ENCODE data around the gene ARL17B.
"Not testable (repeated sequence)": the region's sequence is repeated elsewhere in the genome, so short reads cannot be mapped to it uniquely, and the experiment has no call there.

Gene ARL17B

GRCh38 chr17:46361755-46362154 is at the start of gene ARL17B:
Gene ARL17B, minus strand, starts transcription at chr17:46361766. Its CDS starts 3,369 bp downstream, at chr17:46358397.
- not testable (repeated sequence) for DNase-seq

DNA sequence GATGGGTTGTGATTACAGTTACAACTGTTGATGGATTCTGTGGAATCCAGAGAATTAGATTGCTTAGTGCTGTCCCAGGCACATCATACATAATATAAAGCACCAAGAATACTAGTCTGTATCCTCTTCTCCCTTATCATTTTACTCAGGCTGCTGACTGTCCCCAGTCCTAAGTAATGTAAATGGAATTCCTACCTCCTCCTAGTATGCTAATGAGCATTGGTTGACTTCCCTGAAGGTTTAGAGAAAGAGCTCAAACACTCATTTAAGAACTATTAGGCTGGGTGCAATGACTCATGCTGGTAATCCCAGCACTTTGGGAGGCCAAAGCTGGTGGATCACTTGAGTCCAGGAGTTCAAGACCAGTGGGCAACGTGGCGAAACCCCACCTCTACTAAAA is 48.3 kb upstream of the ARL17B start:
- not testable (repeated sequence) for DNase-seq

GRCh38 chr17:46407155-46407554 is 45.6 kb upstream of the ARL17B start:
- DNase-seq = not testable (repeated sequence)

DNA sequence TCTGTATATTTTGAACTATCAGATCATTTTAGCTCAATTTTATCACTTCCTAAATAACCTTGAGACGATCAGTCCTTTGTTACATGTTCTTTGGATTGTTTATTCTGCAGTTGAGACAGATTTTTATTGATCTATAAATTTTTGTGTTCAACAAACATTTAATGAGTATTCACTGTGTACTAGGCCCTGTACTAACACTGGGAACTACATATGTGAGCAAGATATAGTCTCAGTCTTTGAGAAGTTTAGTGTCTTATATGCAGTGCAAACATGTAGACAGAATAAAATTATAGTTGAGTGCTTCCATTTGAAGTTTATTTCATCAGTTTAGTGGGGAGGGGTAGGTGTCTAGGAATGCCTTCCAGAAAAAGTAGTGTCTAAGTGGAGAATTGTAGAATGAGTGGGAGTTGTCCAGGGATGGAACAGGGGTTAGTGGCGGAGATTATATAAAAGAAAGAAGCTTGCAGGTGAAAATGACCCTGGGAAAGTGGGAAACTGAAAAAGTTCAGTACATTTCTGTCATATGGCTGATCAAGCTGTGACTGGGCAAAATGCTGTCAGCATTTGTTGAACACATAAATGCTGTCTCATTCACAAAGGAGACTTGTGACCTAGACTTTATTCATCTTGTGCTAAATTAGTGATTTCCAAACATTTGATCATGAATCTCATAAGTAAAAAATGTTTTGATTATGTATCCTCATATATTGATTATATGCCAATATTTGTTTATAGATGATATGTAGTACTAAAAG is 39.6 kb upstream of the ARL17B start:
- not testable (repeated sequence) for DNase-seq

DNA sequence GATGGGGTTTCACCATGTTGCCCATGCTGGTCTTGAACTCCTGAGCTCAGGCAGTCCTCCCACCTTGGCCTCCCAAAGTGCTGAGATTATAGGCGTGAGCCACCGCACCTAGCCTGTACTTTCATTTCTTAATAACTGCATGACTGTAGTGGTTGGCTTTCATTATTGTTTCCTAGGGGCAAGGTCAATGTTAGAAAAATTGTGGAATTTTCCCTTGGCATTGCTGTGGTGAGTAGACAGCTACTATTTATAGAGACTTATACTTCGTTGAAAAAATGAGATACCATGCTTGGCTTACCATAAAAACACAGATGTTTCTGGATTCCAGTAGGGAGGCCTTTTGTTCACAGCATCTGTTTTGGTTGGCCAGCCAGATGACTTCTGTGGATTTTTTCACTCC is 39.0 kb upstream of the ARL17B start:
- DNase-seq = not testable (repeated sequence)

- not testable (repeated sequence) for DNase-seq
Measured at GRCh38 chr17:46399993-46400392, 38.4 kb upstream of the ARL17B start.

- not testable (repeated sequence) for DNase-seq
Measured at GRCh38 chr17:46396292-46396691, 34.7 kb upstream of the ARL17B start.

DNA sequence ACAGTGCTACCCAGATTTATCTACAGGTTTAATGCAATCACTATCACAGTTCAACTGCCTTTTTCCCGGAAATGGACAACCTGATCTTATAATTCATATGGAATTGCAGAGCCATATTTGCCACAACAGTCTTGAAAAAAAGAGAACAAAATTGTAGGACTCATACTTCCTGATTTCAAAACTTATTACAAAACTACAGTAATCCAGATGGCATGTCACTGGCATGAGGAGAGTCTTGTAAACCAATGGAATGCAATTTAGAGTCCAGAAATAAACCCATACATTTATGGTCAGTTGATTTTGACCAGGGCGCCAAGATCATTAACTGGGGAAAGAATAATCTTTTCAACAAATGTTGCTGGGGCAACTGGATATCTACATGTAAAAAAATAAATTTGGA is 32.1 kb upstream of the ARL17B start:
- not testable (repeated sequence) for DNase-seq

- DNase-seq = not testable (repeated sequence)
Measured at GRCh38 chr17:46385491-46385890, 23.9 kb upstream of the ARL17B start.

- not testable (repeated sequence) for DNase-seq
Measured at GRCh38 chr17:46383118-46383517, 21.6 kb upstream of the ARL17B start.

GRCh38 chr17:46373418-46373817 is 11.9 kb upstream of the ARL17B start:
- not testable (repeated sequence) for DNase-seq

DNA sequence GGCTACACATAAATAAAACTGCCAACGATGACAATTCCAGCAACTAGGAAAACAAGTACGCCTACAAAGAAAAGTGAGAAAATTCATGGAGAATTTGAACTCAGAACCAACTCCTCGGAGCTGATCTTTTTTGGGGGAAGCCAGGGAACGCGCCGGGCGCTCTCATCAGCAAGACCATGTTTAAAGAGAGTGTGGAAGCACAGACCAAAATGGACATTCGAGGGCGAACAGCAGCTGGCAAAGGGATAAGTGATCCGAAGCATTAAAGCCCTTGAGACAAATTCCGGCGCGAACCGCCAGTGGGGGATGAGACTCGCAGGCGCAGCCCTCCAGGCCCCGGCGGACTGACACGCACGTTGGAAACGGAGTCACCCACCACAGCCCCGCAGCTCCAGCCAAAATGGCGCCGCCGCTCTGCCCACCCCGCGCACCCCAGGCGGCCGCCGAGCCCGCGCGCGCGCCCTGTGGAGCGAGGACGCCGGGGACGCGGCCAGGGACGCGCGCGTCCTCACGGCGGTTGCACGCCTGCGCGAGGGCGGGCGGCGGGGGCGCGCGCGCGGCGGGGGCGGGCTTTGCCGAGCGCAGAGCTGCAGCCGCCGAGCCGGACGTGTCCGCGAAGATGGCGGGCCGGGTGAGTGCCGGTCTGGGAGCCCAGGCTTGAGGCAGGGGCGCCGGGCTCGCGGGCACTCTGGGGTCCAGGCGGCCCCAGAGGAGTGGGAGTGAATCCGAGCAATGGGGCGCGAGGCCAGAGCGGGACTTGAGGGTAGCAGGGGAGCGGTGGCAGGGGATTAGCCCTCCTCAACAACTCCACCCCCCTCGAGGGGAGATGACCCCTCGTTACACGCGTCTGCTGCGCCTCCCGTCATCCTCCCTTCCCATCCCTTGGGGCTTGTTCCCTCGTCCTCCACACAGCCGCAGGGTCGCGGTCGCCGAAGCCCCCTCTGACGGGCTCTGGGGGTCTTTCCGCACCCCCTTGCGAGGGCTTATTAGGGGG is 11.0 kb upstream of the ARL17B start:
- not testable (repeated sequence) for DNase-seq

DNA sequence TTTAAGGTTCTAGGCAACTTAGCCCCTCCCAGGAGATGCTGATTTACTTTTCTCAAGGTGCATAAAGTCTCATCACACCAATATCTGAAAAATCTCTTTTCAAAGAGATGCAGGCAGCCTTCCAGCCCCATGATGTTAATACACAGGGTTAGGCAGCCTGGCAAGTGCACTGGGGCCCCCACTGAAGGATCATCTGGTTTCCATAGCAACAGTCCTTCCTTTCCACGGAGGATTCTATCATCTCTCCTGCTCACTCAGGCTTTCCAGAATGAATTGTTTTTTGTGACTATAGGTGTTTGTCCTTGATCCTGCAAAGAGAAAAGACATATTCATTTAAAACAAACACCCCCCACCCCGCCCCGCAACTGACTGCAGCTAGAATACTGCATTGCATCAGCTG is 6.0 kb upstream of the ARL17B start:
- not testable (repeated sequence) for DNase-seq

- DNase-seq = not testable (repeated sequence)
Measured at GRCh38 chr17:46361145-46361735, 326 bp downstream of the ARL17B start.

DNA sequence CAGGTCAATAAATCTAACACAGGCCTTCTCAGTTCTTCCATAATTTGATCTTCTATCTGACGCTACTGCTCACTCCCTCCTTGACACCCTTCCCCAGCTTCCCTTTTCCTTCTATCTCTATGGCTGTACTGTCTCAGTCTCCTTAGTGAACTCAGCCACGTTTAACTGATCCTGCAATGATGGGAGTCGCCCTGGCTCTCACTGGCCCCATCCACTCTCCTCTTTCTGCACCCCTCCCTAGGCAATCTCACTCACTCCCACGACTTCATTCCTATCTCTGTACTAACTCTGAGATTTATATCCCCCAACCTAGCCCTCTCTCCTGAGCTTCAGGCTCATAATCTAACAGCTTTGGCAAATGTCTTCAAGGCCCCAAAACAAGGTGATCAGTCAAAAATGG is 7.7 kb downstream of the ARL17B start:
- DNase-seq = not testable (repeated sequence)

- not testable (repeated sequence) for DNase-seq
Measured at GRCh38 chr17:46349060-46349459, 12.5 kb downstream of the ARL17B start.

DNA sequence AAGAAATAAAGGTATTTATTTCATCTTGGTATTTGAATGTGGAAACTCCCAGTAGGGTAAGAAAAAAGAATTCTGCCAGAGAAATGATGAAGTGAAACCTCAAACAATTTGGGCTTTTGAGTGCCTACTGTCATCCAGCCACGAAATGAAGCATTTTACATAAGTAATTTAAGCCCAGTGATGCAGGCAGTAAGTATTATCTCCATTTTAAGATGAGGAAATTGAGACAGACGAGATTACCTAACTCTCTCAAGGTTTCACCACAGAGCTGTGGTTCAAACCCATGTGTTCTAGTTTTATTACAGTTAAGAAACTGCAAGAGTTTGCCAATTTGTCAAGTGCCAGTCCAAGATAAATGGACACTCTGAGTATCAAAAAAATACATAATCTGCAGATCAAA is 13.2 kb downstream of the ARL17B start:
- DNase-seq = not testable (repeated sequence)

DNA sequence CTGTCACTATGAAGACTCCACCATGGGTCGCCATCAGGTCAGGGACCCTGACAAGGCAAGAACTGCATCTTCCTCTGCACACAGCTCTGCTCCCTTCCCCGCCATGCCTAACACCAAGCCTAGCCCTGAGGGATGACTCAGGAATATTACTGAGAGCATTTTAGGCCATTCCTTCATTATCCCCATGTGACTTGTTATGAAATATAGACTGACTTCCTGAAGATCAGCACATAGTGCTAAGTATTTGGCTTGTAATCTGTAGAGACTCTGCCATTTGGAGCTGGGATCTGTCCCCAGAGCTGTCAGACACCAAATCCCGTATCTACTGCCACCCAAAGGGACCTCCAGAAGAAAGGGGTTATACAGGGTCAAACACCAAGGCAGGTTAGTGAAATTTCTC is 19.4 kb downstream of the ARL17B start:
- not testable (repeated sequence) for DNase-seq

DNA sequence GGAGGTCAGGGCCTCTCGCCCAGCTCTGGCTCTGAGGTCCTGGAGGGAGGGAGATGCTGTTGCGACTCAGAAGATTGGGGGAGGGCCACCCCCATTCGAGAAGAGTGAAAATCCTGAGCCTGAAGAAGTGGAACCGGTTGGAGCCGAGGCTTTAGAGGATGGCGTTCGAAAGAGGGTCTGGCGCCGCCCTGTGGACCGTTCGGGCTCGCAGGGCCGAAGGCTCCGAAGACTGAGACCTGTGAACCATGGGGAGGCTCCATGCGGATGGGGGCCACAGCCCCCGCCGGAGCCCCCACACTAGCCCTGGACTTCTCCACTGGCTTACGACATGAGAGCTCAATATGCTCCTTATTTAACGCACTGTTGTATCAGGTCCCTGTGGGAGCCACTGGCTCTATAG is 20.3 kb downstream of the ARL17B start:
- DNase-seq = not testable (repeated sequence)

DNA sequence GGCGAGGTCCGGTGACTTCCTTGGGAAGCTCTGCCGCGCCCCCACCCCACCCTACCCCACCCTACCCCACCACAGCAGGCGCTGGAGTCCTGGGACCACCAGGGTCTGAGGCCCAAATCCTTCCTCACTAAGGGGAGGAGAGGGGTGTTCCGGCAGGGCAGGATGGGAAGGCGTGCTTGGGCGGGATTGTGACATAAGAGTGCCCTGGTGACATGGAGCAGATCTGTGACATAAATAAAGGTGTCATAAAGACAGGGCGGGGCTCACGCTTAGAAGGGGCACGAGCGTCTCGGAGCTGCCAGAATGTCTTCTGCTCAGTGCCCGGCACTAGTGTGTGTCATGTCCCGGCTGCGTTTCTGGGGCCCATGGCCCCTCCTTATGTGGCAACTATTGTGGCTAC is 66.7 kb downstream of the ARL17B start, which contains the start of gene LRRC37A:
Gene LRRC37A, plus strand, starts transcription at position 301 of the 400 bp plus-strand sequence. Its CDS starts 3 bp downstream, at position 304.
- DNase-seq = not testable (repeated sequence)

DNA sequence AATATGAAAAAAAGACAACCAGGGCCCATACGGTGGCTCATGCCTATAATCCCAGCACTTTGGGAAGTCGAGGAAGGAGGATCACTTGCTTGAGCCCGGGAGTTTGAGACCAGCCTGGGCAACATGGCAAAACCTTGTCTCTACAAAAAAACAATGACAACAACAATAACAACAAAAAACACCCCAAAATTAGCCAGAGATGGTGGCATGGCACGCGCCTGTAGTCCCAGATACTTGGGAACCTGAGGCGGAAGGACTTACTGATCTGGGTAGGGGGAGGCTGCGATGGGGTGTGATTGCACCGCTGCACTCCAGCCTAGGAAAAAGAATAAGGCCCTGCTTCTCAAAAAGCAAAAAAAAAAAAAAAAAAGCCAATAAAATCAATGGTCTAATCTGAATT is 69.9 kb downstream of the ARL17B start:
- DNase-seq = not testable (repeated sequence)

DNA sequence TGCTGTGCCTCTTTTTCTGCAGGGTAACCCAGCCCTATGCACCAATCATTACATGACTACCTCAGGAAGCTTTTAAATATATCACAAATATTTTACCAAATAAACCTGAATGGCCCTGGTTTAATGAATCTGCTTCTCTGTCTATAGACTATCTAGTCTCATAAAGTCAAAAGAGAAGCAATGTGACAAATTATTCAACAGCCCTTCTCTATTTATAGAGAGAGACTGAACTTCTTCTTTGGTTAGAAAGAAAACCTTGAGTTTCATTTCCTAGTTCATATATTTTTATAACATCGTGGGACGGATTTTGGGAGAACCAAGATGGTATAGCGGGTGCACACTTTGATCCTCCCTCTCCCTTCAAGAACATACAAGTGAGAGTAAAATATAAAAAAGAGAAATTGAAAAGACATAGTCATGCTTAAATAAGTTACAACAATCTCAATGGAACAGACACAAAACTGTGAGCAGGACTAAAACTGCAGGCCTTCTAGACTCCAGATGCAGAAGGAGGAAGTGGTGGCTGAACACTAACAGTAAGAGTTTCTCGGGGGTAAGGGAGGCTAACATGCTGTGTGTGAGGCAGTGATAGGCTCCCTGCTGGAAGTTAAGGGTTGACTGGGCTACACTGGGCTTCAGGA is 70.5 kb downstream of the ARL17B start:
- not testable (repeated sequence) for DNase-seq
